Neuronal stem cell (in vitro differentiated cells): Measurements from ENCODE around the gene PPIL6.
"Not testable (repeated sequence)": the region's sequence is repeated elsewhere in the genome, so short reads cannot be mapped to it uniquely, and the experiment has no call there.

ENCODE experiments used
- DNase-seq: peaks from one replicate; pipeline ENCODE4 v3.0.0-alpha.2; 2013; ENCODE audit warnings: low spot score
- H2AFZ ChIP-seq: one replicate; pipeline ENCODE4 v1.6.1; 2013; ENCODE audit warnings: mild to moderate bottlenecking, low read length, inconsistent platforms
- H2AK5ac ChIP-seq: 2 replicates; pipeline ENCODE4 v1.6.1; 2013; ENCODE audit warnings: low read depth, mild to moderate bottlenecking, inconsistent platforms, low read length, moderate library complexity, mixed read lengths
- H2BK120ac ChIP-seq: 2 replicates; pipeline ENCODE4 v1.6.1; 2013; ENCODE audit warnings: low read depth, mild to moderate bottlenecking, inconsistent platforms, low read length, moderate library complexity, mixed read lengths
- H2BK12ac ChIP-seq: one replicate; pipeline ENCODE4 v1.6.1; 2013; ENCODE audit warnings: low read length, inconsistent platforms
- H2BK15ac ChIP-seq: 2 replicates; pipeline ENCODE4 v1.6.1; 2013; ENCODE audit warnings: mild to moderate bottlenecking, low read length, inconsistent platforms, mixed read lengths
- H2BK5ac ChIP-seq: one replicate; pipeline ENCODE4 v1.6.1; 2013; ENCODE audit warnings: inconsistent platforms, mild to moderate bottlenecking, low read length, moderate library complexity
- H3K14ac ChIP-seq: one replicate; pipeline ENCODE4 v1.6.1; 2013; ENCODE audit warnings: low read length, inconsistent platforms
- H3K18ac ChIP-seq: 2 replicates; pipeline ENCODE4 v1.6.1; 2013; ENCODE audit warnings: low read length, inconsistent platforms
- H3K23ac ChIP-seq: 2 replicates; pipeline ENCODE4 v1.6.1; 2013; ENCODE audit warnings: low read depth, mild to moderate bottlenecking, mixed read lengths, low read length, inconsistent platforms; ENCODE audit not compliant: poor library complexity
- H3K27ac ChIP-seq: replicated peaks from 3 replicates; pipeline ENCODE4 v1.5.1; 2013; ENCODE audit warnings: low read length, inconsistent platforms
- H3K27me3 ChIP-seq, 3 experiments: 2 replicates each; pipeline ENCODE4 v1.6.1; 2013; ENCODE audit warnings: low read length in 3 of 3, mild to moderate bottlenecking in 2 of 3, inconsistent platforms in 1 of 3, low read depth in 1 of 3, mixed read lengths in 1 of 3, moderate library complexity in 1 of 3; ENCODE audit not compliant: control insufficient read depth in 3 of 3, insufficient read depth in 3 of 3
- H3K36me3 ChIP-seq, 2 donors: replicated peaks in 1 of 2; 2 replicates each; pipeline ENCODE4 v1.6.1; 2013; ENCODE audit warnings: low read length in 2 of 2; ENCODE audit not compliant: control insufficient read depth in 2 of 2, insufficient read depth in 2 of 2
- H3K4ac ChIP-seq: 2 replicates; pipeline ENCODE4 v1.6.1; 2013; ENCODE audit warnings: inconsistent platforms, mild to moderate bottlenecking, low read length, moderate library complexity
- H3K4me1 ChIP-seq, 2 donors: 1 replicate in 1 of 2; 2 replicates in 1 of 2; pipeline ENCODE4 v1.6.1; 2013; ENCODE audit warnings: low read length in 2 of 2, low read depth in 1 of 2; ENCODE audit not compliant: control insufficient read depth in 2 of 2, insufficient read depth in 1 of 2
- H3K4me2 ChIP-seq: one replicate; pipeline ENCODE4 v1.6.1; 2013; ENCODE audit warnings: mild to moderate bottlenecking, low read length, inconsistent platforms; ENCODE audit not compliant: insufficient read depth, poor library complexity, severe bottlenecking
- H3K4me3 ChIP-seq, 2 donors: 2 replicates each; pipeline ENCODE4 v1.5.1; 2013; ENCODE audit warnings: low read length in 2 of 2, mild to moderate bottlenecking in 2 of 2, inconsistent platforms in 1 of 2, moderate library complexity in 1 of 2
- H3K79me1 ChIP-seq: one replicate; pipeline ENCODE4 v1.6.1; 2013; ENCODE audit warnings: low read depth, mild to moderate bottlenecking, inconsistent platforms, low read length, moderate library complexity
- H3K9ac ChIP-seq: one replicate; pipeline ENCODE4 v1.6.1; 2013; ENCODE audit warnings: mild to moderate bottlenecking, low read depth, low read length, inconsistent platforms; ENCODE audit not compliant: poor library complexity
- H3K9me3 ChIP-seq, 2 donors: replicated peaks in 1 of 2; 2 replicates each; pipeline versions ENCODE3 to v1.6.1; 2013; ENCODE audit warnings: low read length in 2 of 2, mild to moderate bottlenecking in 2 of 2, inconsistent platforms in 1 of 2, low read depth in 1 of 2, mixed read lengths in 1 of 2, moderate library complexity in 1 of 2; ENCODE audit not compliant: control insufficient read depth in 2 of 2, insufficient read depth in 1 of 2
- H4K8ac ChIP-seq: one replicate; pipeline ENCODE4 v1.6.1; 2013; ENCODE audit warnings: low read depth, mild to moderate bottlenecking, inconsistent platforms, low read length, moderate library complexity
- H4K91ac ChIP-seq: one replicate; pipeline ENCODE4 v1.6.1; 2013; ENCODE audit warnings: low read length, low read depth, mild to moderate bottlenecking, inconsistent platforms; ENCODE audit not compliant: poor library complexity
- WGBS, 2 donors: extraction: QIAGEN DNeasy Blood & Tissue Kit; methylation state at CpG; one replicate each; pipeline ENCODE4 v1.1.7; 2013; ENCODE audit warnings: missing lambda C conversion rate in 2 of 2, mixed read lengths in 1 of 2; ENCODE audit not compliant: insufficient read length in 2 of 2, insufficient replicate concordance in 1 of 2; ENCODE audit errors: extremely low coverage in 2 of 2; 5-methylcytosine and 5-hydroxymethylcytosine counted together

PPIL6 gene

GRCh38 chr6:109370336-109370735 is 70.1 kb downstream of the PPIL6 start:
- H3K18ac ChIP-seq: no peak overlapping the region
- H4K91ac ChIP-seq: no peak overlapping the region
- no peak overlapping the region for H3K4ac ChIP-seq
- H4K8ac ChIP-seq: no peak overlapping the region
- no peak overlapping the region for H2BK15ac ChIP-seq
- H3K9me3 ChIP-seq: no peaks in the 10 kb centered on the region
- H3K27ac ChIP-seq: no peak overlapping the region
- H3K36me3 ChIP-seq: peaks cover 14 to 100% of the 10 kb centered on the region in 2 donors
- no peak overlapping the region for H3K4me3 ChIP-seq
- H3K9ac ChIP-seq: no peak overlapping the region
- DNase-seq: no peak
- H2AFZ ChIP-seq: no peak overlapping the region
- no peak overlapping the region for H3K14ac ChIP-seq
- no peak overlapping the region for H3K23ac ChIP-seq
- no peak overlapping the region for H3K4me2 ChIP-seq
- H3K4me1 ChIP-seq: no peaks in the 10 kb centered on the region
- H2AK5ac ChIP-seq: no peak overlapping the region
- no peak overlapping the region for H2BK5ac ChIP-seq
- no peaks in the 10 kb centered on the region for H3K79me1 ChIP-seq
- no peaks in the 10 kb centered on the region for H3K27me3 ChIP-seq
- H2BK12ac ChIP-seq: no peak overlapping the region
- H2BK120ac ChIP-seq: no peak overlapping the region
- whole genome bisulfite sequencing, 2 donors: no CpG with 5 or more reads among the region's 1 CpG

GRCh38 chr6:109369728-109370127 is 70.7 kb downstream of the PPIL6 start:
- no peak overlapping the region for H3K4me2 ChIP-seq
- no peak overlapping the region for H2BK15ac ChIP-seq
- no peak overlapping the region for H2BK12ac ChIP-seq
- no peaks in the 10 kb centered on the region for H3K79me1 ChIP-seq
- no peaks in the 10 kb centered on the region for H3K4me1 ChIP-seq
- no peak overlapping the region for H3K4ac ChIP-seq
- no peak for DNase-seq
- H2BK5ac ChIP-seq: no peak overlapping the region
- WGBS, 2 donors: no CpG with 5 or more reads among the region's 4 CpGs
- H4K8ac ChIP-seq: no peak overlapping the region
- H3K23ac ChIP-seq: no peak overlapping the region
- H3K27me3 ChIP-seq: no peaks in the 10 kb centered on the region
- H3K9me3 ChIP-seq: peaks cover 0 to 5% of the 10 kb centered on the region in 2 donors
- H2BK120ac ChIP-seq: no peak overlapping the region
- peaks cover 11 to 100% of the 10 kb centered on the region in 2 donors for H3K36me3 ChIP-seq
- no peak overlapping the region for H2AFZ ChIP-seq
- H2AK5ac ChIP-seq: no peak overlapping the region
- H4K91ac ChIP-seq: no peak overlapping the region
- H3K9ac ChIP-seq: no peak overlapping the region
- H3K4me3 ChIP-seq: no peak overlapping the region
- H3K18ac ChIP-seq: no peak overlapping the region
- H3K14ac ChIP-seq: no peak overlapping the region
- no peak overlapping the region for H3K27ac ChIP-seq

- H3K27me3 ChIP-seq, H3K4me3 ChIP-seq, H3K9me3 ChIP-seq, H3K18ac ChIP-seq, H4K91ac ChIP-seq, H3K23ac ChIP-seq, H4K8ac ChIP-seq, H2BK12ac ChIP-seq, H3K27ac ChIP-seq, H2BK15ac ChIP-seq, H3K79me1 ChIP-seq, H3K4ac ChIP-seq, H3K9ac ChIP-seq, H2BK120ac ChIP-seq, H2BK5ac ChIP-seq, H3K4me1 ChIP-seq, H2AFZ ChIP-seq, DNase-seq, H2AK5ac ChIP-seq, H3K4me2 ChIP-seq, H3K14ac ChIP-seq: not testable (repeated sequence)
- no CpG with 5 or more reads among the region's 5 CpGs for WGBS, 2 donors
- H3K36me3 ChIP-seq: peaks cover 16 to 93% of the 10 kb centered on the region in 2 donors
Measured at GRCh38 chr6:109364382-109365078, 75.9 kb downstream of the PPIL6 start.

- Histone ChIP-seq H3K27ac (no peak overlapping the region), H2BK12ac (no peak overlapping the region), H4K8ac (no peak overlapping the region), H2AK5ac (no peak overlapping the region), H3K4me2 (no peak overlapping the region), H2BK120ac (no peak overlapping the region), H3K9me3 (peaks cover 6 to 9% of the 10 kb centered on the region in 2 donors), H2BK15ac (no peak overlapping the region), H3K9ac (no peak overlapping the region), H3K36me3 (peaks cover 16 to 93% of the 10 kb centered on the region in 2 donors), H3K4me3 (no peak overlapping the region), H3K4me1 (no peaks in the 10 kb centered on the region), H3K79me1 (no peaks in the 10 kb centered on the region), H3K14ac (no peak overlapping the region), H3K18ac (no peak overlapping the region), H4K91ac (no peak overlapping the region), H2AFZ (no peak overlapping the region), H3K23ac (no peak overlapping the region), H2BK5ac (no peak overlapping the region), H3K4ac (no peak overlapping the region), H3K27me3 (no peaks in the 10 kb centered on the region)
- DNase-seq: no peak
- WGBS, 2 donors: no CpG with 5 or more reads among the region's 2 CpGs
Measured at GRCh38 chr6:109363753-109364152, 76.7 kb downstream of the PPIL6 start.
